GM12874 (cell line): ENCODE measurements around the gene OR7D2.

Source experiments
- TF ChIP-seq, protein P1 (sequence below): IDR thresholded peaks from 2 replicates; pipeline ENCODE4 v1.5.1; 2011; ENCODE audit warnings: low read depth, mild to moderate bottlenecking, control low read depth, low read length, moderate library complexity; ENCODE audit not compliant: insufficient read depth

The OR7D2 gene

DNA sequence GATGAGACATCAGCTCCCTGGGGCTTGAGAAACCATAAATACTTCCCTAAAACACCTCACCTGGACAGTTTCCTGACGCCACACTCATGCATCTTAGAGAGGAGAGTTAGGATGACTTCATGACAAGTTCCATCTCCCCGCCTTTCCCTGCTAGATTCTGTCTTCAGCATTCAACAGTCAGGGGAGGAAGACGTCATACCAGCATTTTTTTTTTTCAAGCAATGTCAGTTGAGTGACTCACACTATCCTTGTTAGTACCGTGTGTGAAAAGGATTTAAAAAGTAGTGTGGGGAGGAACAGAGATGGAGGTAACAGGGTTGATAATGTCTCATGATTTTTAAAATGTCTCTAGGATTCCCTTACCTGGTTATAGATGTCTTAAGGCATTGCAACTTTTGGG is at the start of gene OR7D2:
Gene OR7D2, plus strand, starts transcription at position 79 of the 400 bp plus-strand sequence. CDS start 6,803 bp downstream, outside the sequence.
- TF ChIP-seq, protein P1, sequence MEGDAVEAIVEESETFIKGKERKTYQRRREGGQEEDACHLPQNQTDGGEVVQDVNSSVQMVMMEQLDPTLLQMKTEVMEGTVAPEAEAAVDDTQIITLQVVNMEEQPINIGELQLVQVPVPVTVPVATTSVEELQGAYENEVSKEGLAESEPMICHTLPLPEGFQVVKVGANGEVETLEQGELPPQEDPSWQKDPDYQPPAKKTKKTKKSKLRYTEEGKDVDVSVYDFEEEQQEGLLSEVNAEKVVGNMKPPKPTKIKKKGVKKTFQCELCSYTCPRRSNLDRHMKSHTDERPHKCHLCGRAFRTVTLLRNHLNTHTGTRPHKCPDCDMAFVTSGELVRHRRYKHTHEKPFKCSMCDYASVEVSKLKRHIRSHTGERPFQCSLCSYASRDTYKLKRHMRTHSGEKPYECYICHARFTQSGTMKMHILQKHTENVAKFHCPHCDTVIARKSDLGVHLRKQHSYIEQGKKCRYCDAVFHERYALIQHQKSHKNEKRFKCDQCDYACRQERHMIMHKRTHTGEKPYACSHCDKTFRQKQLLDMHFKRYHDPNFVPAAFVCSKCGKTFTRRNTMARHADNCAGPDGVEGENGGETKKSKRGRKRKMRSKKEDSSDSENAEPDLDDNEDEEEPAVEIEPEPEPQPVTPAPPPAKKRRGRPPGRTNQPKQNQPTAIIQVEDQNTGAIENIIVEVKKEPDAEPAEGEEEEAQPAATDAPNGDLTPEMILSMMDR, result no peak

DNA sequence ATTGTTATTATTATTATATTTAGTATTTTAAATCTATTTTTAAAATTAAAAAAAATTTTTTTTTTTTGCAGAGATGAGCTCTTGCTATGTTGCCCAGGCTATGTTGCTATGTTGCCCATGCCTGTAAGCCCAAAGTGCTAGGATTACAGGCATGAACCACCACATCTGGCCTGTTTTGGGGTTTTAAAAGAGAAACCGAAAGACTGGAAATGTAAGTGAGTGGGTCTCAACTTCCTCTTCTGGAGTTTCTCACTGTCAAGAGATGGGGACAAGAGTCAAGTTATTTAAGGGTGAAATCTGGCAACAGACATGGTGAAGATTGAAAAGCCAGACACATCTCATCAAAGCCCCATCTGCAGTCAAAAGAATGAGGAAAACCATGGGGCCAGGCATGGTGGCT is 47.8 kb upstream of the OR7D2 start:
- TF ChIP-seq, protein P1, result no peak

DNA sequence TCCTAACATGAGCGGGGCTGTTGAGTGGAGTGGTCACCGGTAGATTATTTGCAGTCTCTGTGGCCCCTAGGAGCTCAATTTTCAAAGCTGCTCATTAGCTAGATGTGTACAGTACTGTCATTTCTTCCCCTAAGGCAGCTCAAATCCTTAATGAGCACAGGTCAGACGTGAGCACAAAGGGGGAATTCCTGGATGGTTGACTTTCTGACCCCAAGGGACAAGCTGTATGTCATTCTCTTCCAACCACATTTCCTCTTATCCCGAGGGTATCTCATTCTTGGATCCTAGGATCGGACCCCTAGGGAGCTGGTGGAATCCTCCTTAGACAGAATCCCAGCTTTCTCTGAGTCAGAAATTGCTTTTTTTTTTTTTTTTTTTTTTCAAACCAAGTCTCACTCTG is 46.4 kb upstream of the OR7D2 start:
- TF ChIP-seq, protein P1, result no peak

DNA sequence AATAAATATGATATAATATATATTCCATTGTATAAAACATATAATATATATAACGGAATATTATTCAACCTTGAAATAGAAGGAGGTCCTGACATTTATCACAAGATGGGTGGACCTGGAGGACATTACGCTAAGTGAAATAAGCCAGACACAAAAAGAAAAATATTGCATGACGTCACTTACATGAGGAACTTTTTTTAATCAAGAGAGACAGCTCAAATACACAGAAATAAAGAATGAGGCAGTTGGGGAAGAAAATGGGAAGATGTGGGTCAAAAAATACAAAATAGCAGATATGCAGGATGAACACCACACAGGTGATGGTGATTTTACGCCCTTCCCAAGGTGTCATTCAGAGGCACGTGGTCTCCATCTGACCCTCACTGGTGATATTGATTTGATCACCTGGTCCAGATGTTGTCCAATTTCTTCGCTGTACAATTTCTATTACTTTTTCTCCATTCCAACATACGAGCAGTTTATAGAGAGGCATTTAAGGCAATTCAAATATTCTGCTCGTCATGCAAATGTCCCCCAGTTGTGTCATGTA is 39.1 kb upstream of the OR7D2 start:
- TF ChIP-seq, protein P1, result no peak

DNA sequence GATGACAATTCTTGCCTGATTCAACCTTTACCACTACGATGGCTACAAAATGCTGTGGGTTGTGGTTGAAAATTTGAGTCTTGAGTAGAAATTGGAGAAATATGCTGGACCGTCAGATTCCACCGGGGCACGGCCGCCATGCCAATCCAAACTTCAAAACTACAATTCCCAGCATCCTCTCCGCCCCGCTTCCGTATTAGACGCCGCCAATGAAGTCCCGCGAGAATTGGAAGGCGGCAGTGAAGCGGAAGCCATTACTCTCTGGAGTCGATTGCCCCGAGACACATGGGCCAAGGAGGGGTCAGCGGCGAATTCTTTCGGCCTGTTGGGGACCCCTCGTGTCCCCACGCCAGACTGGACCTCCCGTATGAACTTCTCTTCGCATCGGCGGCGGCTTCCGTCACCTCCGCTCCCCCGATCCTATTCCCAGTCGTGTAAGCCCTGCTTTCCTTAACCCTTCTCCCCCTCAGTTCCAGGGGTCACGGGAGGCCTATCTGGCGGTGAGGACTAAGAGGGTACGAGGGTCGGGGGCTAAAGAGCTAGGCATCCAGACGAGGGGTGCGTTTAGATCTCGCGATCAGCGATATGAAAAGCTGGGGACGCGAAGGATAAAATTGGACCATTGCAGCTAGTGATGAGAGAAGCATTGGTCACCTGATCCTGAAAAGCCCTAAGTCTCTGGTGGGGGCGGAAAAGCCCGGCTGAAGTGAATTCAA is 38.5 kb upstream of the OR7D2 start, which contains the start of gene ZNF317:
Gene ZNF317, plus strand, starts transcription at position 239 of the 716 bp plus-strand sequence. CDS start 15,620 bp downstream, outside the sequence.
- TF ChIP-seq, protein P1, result no peak

DNA sequence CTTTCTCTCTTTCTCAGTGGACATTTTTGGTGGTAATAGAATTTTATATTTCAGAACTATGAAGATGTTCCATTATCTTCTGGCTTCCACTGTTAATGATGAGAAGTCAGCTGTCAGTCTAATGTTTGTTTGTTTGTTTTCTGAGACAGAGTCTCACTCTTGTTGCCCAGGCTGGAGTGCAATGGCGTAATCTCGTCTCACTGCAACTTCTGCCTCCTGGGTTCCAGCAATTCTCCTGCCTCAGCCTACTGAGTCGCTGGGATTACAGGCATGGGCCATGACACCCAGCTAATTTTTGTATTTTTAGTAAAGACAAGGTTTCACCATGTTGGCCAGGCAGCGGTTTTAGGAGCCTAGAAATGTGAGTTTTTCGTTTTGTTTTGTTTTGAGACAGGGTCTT is 33.9 kb upstream of the OR7D2 start:
- TF ChIP-seq, protein P1, result no peak

DNA sequence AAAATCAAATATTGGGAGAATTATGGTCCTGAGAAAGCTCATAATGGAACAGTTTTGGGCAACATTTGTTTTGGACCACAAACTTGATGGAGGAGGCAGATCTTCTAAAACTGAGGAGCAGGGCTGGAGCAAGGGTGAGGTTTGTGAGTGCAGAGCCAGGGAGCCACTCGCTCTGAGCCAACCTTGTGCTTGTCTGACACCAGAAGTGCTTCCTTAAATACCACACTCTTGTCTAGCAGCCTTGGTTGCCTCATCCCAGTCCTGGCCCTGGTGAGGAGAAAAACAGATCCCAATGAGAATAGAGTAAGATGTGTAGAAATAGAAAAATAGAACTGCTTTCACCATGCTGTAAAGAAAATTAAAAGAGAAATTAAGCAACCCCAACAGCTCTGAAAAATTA is 31.9 kb upstream of the OR7D2 start:
- TF ChIP-seq, protein P1, result no peak
